GM19238 (cell line): ENCODE data around the gene CDS2.

Source experiments
- DNase-seq: peaks from one replicate; pipeline ENCODE4 v3.0.0; 2011; ENCODE audit warnings: low spot score; ENCODE audit not compliant: insufficient read length

The CDS2 gene

DNA sequence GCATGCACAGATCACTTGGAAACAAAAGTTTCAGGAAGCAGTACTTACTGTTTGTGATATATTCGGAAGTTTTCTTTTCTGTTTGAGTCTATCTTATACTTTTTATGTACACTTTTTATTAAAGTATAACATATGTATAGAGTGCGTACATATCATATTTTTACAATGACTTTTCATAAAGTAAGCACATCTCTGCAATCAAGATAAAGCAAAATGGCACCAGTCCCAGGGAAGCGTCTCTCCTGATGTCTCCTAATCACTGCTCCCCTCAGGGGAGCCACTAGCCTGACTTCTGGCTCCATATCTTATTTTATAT is 26.3 kb downstream of the CDS2 start:
- no peak for DNase-seq

DNA sequence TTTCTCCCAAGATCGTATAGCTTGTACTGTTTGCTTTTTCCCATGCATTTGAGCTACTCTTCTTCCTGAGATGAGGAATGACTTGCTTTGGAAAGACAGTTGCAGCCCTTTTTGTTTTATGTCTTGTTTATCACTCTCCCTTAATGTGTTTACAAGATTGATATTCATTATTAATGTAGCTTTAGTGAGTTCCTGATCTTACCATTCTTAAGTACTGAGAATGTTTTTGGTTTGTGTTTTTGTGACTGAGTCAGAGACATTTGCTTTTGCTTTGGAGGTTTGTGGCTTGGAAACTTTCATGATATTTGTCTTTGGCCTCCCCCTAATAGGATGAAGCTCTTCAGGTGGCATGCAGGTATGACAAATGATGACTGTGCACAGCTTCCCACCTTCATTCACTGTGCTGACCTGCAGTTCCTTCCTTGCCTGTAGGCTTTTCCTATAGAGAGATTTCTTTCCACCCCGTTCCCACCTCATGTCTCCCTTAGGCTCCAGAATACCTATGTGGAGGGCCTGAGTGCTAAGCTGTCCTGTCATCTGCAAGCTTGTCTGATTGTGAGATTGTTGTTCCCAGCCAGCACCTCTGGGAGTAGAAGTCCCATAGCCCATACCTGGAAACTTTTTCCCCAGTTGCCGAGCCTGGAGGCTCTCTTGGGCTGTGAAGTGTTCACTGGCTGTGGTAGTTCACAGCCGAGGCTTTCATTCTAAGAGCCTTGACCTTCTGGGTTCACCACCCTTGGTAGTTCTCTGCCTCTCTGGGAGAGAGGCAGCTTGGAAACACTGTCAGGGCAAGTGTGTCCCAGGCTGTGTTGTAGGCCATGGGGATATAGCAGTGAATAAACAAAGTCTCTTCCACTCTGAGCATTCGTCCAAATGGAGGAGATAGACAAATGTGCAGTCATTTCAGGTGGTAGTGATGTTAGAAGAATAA is 27.1 kb downstream of the CDS2 start:
- DNase-seq = no peak

DNA sequence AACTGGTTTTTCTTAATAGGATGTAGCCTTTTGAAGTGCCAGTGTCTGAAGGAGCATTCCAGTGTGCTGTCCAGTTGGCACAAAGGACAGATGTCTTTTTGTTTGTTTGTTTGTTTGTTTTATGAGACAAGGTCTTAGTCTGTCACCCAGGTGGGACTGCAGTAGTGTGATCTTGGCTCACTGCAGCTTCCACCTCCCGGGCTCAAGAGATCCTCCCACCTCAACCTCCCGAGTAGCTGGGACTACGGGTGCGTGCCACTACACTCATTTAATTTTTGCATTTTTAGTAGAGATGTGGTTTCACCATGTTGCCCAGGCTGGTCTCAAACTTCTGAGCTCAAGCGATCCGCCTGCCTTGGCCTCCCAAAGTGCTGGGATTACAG is 27.7 kb downstream of the CDS2 start:
- DNase-seq = no peak

DNA sequence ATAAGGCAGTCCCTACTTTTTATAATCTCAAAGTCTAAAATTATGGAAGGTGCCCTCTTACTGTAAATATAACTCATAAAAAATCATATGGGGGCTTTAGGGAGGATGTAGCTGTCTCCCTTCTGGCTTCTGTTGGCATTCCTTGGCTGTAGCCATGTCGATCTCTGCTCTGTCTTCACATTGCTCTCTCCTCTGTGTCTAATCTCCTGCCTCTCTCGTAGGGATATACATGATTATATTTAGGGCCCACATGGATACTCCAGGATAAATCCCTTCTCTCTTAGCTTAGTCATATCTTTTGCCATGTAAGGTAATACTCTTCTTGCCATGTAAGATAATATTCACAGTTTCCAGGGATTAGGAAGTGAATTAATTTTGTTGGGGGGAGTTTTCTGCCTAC is 28.6 kb downstream of the CDS2 start:
- DNase-seq = no peak

DNA sequence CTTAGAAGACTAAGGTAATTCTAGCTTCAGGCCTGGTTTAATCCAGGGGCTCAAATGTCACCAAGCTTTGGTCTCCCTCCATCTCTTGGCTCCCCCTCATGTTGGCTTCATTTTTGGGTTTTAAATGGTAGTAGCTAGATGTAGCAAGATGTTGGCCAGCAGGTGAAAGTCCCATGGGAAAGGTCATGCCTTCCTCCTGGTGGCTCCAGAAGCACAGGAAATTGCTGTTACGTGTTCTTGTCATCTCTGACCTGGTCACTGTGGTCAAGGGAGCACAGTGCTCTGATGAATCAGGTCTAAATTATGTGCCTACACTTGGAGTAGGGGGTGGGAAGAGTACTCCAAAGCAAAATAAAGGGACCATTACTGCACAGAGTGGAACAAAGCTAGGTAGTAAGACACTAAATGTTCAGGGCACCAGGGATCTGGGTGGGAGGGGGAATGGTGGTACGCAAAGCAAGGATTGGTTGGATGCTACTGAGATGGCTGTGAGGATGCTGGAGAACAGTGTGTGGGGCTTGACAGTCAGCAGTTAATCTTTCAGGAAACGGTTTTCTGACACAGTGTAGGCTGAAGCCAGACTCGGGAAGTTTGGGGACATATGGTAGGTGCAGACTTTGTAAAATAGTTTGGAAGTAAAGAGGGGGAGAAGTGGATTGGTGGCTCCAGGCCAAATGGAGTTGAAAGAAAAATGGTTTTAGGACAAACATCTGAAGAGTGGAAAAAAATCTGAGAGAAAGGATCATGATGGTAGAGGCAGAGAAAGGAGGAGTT is 30.1 kb downstream of the CDS2 start:
- DNase-seq = no peak

DNA sequence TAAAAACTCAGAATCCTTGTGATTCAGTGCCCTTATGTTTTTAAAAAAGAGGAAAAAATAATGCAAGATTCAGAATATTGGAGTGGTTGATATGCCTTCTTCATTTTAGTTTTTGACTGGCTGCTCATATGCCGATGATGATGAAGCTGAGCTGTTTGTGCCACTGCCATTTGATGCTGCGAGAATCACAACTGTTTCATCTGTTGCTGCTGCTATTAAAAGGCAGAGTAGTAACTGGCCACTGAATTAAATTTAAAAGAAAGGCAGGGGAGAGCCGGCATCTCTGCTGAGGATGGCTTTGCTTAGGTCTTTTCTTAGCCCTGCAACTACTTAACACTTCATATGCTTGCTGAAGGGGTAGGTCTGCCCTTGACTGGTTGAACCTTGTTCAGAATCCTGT is 33.1 kb downstream of the CDS2 start:
- no peak for DNase-seq

DNA sequence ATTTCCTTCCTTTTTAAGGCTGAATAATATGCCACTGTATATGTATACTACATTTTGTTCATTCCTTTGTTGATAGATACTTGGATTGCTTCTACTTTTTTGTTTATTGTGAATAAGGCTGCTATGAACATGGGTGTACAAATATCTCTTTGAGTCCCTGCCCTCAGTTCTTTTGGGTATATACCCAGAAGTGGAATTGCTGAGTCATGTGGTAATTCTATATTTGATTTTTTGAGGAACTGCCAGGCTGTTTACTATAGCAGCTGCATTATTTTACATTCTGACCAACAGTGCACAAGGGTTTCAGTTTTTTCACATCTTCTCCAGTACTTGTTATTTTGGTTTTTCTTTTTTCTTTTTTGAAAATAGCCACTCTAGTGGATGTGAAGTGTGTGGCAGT is 34.1 kb downstream of the CDS2 start:
- DNase-seq = no peak

DNA sequence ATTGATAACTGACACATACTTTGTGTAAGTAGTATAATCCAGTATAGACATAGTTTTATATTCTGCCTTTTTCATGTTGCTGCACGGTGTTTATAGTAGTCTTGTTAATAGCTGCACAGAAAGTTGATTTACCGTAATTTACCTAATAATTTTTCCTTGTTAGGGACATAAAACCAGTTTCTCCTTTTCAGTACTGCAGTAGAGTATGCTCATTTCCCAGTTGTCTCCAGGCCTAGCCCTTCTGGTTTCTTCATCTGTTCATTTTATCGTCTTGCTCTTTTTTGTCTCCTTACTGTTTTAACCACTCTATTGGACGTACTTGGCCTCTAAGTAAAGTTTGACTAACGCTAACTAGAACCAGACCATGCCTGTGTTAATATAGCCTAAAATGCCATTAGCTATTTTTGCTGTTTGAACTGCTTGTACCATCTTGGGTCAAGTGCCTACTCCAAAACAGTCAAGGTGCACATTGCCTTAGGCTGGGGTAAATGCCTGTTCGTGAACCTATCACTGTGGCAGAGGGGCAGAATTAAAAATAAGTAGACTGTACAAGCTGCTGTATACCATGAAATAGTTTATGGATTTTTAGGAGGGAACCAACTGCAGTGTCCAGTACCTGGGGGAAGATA is 34.8 kb downstream of the CDS2 start:
- no peak for DNase-seq

DNA sequence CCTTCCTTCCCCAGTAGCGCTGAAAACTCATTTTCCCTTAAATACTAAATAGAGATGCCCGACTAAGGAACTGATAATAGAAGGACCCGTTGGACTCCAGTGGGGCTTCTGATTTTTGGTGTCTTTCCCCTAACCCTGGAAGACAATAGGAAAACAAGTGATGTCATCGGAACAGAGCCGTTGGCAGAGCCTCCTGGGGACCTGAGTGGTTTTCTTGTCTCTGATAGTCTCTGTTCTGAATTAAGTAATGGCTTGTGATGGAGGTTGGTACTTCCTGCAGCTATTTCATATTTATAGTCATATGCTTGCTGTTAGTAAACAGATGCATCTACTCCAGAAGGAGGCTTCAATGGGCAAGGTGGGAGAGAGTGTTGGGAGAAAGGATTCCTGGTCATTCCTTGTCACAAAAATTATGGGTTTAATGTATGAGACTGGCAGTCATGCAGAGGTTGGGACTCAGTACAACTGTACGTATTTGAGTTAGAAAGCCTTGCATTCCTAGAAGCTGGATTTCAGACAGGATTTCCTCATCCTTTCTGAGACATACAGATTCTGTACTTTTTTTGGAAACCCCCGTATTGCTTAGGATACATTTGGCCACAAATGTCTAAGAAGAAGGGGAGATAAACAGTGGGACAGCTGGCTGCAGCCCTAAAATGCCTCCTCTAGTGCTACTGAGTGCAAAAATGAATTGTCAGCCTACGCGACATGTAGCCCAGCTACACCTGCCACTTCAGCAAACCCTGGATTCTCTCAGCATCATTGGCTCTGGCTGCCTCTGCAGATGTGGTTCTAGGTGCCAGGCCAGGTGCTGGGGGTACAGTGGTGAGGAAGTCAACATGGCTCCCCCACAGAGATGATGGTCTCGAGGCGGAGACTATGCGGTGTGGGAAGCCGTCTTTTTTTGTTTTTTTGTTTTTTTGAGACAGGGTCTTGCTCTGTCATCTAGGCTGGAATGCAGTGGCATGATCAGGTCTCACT is 38.1 kb downstream of the CDS2 start:
- DNase-seq = no peak

DNA sequence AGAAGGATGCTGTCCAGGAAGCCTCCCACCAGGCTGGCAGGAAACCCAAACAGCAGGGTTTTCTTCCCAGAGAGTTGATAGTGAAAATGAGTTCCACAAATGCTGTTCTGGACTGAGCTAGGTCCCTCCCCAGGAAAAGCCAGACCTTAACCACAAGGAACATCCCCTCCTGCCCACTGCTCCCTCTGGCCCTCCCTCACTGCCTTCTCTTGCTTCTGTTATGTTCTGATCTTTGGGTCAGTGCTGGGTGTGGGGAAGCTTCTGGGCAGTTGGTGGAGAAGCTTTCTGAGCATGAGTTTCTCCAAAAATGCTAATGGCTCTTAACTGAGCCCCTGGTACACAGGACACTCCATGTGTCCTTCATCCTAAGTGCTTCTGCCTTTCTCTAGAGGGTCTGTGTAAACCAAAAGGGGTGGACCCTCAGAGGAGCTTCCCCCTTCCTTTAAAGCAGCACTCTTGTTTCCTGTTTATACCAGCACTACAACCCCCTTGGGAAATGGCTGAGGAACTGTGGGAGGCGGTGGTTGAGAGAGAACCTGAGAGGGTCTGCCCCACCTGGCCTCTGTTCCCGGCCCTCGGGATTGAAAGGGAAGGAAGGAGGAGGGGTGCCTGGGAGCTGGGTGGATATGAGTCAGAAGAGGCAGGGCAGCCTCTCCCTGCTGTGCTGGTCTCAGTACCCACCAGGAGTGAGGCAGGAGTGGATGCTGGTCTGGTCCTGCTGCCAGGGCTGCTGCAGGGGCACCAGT is 42.0 kb downstream of the CDS2 start:
- no peak for DNase-seq

DNA sequence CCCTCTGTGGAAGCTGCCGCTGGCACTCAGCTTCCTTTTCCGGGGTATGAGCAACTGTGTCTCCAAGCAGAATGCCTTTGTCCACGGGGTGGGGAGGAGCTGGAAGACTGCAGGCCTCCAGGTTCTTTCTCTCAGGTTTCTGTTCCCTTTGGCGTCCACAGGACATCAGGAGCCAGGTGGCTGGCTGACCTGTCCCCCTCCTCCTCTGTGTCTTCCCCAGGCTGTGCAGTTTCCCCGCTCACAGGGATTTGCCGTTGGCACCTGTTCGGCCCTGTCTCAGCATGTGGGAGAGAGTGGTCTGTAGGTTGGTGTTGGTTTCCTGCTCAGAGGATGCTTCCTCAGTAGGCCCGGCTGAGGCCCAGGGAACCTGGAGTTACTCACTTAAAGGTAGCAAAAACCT is 43.5 kb downstream of the CDS2 start:
- DNase-seq = no peak

DNA sequence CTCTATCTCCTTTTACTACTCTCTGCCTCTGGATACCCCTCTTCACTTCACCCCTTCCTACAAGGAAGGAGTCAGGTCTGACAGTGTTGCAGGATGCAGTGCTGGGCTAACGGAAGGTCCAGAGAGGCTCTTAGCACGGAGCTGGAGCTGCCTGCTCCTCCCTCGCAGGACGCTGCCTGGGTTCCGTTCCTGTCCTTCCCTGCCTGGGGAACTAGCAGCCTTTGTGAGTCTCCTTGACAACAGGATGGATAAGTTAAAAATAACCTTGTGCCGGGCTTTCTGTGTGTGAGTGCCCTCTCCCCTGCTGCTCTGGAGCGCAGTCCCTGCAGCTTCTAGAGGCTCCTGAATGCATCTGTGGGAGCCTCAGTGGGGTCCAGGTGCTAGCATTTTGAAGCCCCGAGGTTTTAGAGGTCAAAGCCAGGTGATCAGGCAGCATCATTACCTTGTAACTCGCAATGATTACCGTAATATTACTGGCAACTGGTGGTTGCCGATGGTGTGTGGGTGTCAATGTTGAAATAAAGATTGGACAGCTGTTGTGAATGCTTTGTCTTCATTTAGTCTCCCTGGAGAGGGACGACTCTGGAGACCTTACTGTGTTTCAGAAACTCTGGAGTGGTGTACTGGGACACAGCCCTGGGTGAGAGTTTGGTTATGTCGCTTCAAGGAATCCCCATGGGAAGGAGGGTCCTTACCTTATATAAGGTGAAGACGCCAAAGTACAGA is 44.4 kb downstream of the CDS2 start:
- DNase-seq = no peak

DNA sequence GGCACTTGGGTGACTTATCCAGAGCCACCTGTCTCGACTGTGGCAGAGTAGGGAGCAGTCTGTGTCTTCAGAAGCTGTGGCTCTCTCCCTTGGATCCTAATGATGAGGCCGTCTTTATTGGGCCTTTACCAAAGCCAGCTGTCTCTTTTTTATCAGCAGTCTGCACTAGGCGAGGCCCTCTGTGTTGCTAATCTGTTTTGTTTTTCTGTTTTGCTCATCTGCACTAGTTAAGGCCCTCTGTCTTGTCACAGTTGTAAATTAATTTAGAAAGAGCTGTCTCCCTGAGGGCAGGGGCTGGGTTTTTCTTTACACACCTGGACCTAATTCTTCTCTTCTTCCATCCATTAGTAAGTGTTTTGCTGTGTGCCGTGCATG is 45.0 kb downstream of the CDS2 start:
- DNase-seq = no peak

DNA sequence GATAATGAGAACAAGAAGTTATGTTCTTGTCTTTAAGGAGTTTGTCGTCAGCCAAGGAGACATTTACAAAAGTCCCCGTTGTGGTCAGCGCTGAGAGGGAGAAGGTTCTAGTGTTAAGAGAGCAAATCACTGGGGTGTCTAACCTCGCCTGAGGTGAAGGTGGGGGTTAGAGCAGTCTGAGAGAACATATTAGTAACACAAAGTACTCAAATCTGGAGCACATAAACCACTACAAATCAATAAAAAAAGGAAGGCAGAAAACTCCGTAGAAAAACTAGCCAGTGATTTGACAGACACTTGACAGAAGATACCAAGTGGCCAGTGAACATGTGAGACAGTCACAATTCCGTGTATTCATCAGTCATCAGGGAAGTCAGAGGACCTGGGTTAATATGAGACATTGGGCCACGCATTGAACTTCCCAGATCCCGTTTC is 45.4 kb downstream of the CDS2 start:
- DNase-seq = no peak

DNA sequence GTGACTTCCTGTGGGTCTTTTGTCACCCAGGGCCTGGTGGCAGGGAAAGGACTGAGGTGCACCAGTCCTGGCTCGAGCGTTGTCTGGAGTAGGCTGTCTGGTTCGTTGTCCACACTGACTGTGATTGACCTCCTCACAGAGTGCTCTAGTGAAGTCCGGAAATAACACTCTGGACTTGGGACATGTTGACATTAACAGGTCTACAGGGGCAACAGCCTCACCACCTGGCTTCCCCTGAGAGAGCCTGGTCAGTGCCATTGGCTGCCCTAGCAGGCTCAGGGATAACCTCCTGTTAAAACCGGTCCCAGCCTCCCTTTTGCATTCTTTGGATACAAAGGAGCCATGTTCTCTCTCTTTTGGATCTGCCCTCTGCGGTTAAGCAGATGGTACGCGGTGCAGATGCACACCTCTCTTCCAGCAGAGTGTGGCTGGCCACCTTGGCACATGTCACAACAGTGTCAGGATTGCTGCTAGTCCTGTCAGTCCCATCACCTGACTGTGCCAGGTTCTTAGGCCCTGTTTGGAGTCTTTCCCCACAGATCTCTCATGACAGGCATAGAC is 46.2 kb downstream of the CDS2 start:
- DNase-seq = no peak

DNA sequence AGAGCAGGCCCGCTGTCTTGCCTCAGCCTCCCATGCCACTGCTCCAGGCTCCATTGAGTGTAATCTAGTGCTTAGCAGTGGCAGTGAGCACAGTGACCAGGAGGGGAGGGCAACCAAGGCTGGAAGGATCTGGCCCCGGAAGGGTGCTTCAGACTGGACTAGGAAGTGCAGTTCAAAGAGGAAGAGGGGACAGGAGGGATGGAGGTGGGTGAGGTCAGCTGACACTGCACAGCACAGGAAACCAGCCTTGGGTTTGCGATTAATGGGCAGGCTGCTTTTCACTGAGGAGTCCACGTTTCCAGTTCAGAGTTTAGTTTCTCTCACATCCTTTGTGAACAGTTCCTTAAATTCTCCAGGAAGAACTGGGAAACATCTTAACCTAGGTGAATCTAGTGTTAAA is 46.9 kb downstream of the CDS2 start:
- no peak for DNase-seq

DNA sequence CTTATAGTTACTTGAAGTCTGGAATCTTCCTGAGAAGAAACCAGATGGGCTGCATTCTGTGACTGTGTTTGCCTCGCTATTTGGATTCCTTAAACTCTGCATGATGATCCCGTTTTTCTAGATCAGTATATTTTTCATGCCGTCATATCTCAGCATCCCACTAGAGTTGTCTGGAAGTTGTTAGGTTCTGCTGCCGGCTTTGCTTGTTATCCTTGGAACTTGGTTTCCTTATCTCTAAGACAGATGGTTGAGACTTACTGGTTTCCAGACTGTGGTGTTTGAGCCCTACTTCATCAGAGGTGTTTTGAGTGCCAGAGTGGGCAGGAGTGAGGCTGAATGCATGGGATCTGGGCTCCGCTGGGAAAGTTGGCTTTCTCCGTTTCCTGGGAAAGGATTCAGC is 50.3 kb downstream of the CDS2 start:
- no peak for DNase-seq

DNA sequence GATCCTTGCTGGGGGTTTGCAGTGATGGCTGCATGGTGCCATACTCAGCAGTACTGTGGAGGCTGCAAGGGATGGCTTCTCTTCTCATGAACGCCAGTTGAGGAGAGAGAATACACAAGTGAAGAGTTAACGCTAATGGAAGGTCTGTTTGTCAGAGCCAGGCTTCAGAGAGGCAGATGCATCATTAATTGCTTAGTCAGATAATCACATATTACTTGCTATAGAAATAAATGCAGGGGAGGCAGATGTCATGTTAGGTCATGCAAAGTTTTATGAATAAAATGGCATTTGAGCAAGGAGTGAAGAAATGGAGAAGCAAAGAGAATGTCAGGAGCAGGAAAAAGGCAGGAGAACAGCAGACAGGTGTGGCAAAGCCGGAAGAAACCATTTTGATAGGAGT is 51.2 kb downstream of the CDS2 start:
- no peak for DNase-seq

DNA sequence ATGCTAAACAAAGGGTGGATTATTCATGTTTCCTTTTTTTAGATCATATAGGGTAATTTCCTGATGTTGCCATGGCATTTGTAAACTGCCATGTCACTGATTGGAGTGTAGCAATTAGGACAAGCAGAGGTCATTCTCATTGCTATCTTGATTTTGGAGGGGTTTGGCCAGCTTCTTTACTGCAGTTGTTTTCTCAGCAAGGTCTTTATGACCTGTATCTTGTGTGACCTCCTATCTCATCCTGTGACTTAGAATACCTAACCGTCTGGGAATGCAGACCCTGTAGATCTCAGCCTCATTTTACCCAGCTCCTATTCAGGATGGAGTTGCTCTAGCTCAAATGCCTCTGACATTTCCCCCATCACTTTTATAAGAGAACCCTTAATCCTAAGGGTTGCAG is 53.6 kb downstream of the CDS2 start:
- no peak for DNase-seq

DNA sequence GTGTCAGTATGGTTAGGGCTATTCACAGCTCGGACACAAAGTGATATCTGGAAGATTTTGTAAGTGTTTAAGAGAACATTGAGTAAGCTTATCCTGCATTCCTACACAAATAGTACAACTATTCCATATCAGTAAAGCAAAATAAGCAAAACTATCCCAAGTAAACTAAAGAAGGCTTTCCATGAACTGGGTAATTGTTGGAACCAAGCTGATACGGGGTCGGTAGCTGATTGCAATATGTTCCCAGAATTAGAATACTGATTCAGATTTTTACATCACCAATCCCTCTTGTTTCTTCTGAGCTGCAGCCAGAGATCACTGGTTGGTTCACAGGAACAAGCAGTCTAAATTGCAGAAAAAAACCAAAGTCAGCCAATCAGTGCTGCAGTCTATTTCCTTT is 54.1 kb downstream of the CDS2 start:
- DNase-seq = no peak
